Psoas muscle (tissue), 8 donors: ENCODE measurements around the gene GABBR2. TPM values are rescaled to one million over a fixed set of nuclear protein-coding genes. Genes with fewer than 3 reads are reported as not detected.

ENCODE experiments used
- ATAC-seq, 4 donors: fragments of 200-7000 bp; cut with Tn5 transposase; one replicate each; pipeline ENCODE4 v1.9.1; 2020; ENCODE audit warnings: moderate library complexity in 3 of 4, mild to moderate bottlenecking in 2 of 4
- DNase-seq, 2 donors: peaks; one replicate each; pipeline ENCODE4 v3.0.0-alpha.2; 2020
- H3K27ac ChIP-seq: fragments of 200-600 bp; one replicate; pipeline ENCODE4 v1.8.0; 2022
- H3K27me3 ChIP-seq, 3 donors: fragments of 200-600 bp in 1 of 3; one replicate each; pipeline versions ENCODE4 v1.6.1 to v1.8.0; 2013 to 2022; ENCODE audit warnings: low read length in 2 of 3, mild to moderate bottlenecking in 2 of 3, moderate library complexity in 1 of 3; ENCODE audit not compliant: insufficient read depth in 3 of 3
- H3K36me3 ChIP-seq, 2 donors: fragments of 200-600 bp in 1 of 2; one replicate each; pipeline versions ENCODE4 v1.6.1 to v1.8.0; 2013 to 2022; ENCODE audit warnings: low read depth in 1 of 2, mild to moderate bottlenecking in 1 of 2, moderate library complexity in 1 of 2; ENCODE audit not compliant: insufficient read depth in 1 of 2
- H3K4me1 ChIP-seq: fragments of 200-600 bp; one replicate; pipeline ENCODE4 v1.8.0; 2022
- H3K4me3 ChIP-seq: fragments of 200-600 bp; one replicate; pipeline ENCODE4 v1.8.0; 2022; ENCODE audit warnings: mild to moderate bottlenecking
- H3K9me3 ChIP-seq: fragments of 200-600 bp; one replicate; pipeline ENCODE4 v1.8.0; 2022
- CTCF ChIP-seq: fragments of 200-600 bp; IDR thresholded peaks from one replicate; pipeline ENCODE4 v1.8.0; 2022; ENCODE audit warnings: antibody characterized with exemption
- WGBS, 3 donors: extraction: QIAGEN DNeasy Blood & Tissue Kit; methylation state at CpG; one replicate each; pipeline versions ENCODE4 v1.1.6 to v1.1.7; 2013; 5-methylcytosine and 5-hydroxymethylcytosine counted together
- intact Hi-C, 2 donors: fragments of 100-400 bp; cut with DNase I; formaldehyde crosslinking; loops; one replicate each; pipeline versions ENCODE4 v1.11.0 to v1.14.2; 2022
- polyA plus RNA-seq, 3 donors: library from polyadenylated mRNA; stranded (reverse); fragments of 200-250 nt; gene quantifications; one replicate each; pipeline ENCODE4 v1.2.3, GENCODE V29; 2013
- total RNA-seq, 4 donors: library from RNA; stranded (reverse); fragmentation: NEBNext Ultra II Directional in 2 of 4; extraction: Animal tissue kit (Norgen Biotek cat#: 25700) in 2 of 4; gene quantifications; one replicate each; pipeline versions ENCODE4 v1.2.1 to v1.2.4, GENCODE V29; 2021 to 2023
- donor health status: healthy with polysubstance abuse.
- donor health status: DM: no; HTN: no; CAD: no; lungs with moderate emphysema.
- donor health status: Bipolar disorder and iron deficiency.
- donor health status: healthy.
- donor health status: DM: yes; HTN: yes; CAD: no.
- donor health status: DM: no; HTN: no; CAD: no.
- donor health status: DM: no; HTN: no; CAD: no.
- donor health status: DM: yes; HTN: yes; CAD: no.

The GABBR2 gene
- total and polyA plus RNA-seq, 7 donors, result 0.08 to 0.66 (median 0.38) TPM

- intact Hi-C loops, result loop anchor here (1.0 to 10.0 kb wide), 4 partner anchors 33 to 186 kb away; no protein-coding TSS in a partner anchor
These were observed 448.1 kb downstream of the GABBR2 start for GRCh38 chr9:98260635-98261034.

GRCh38 chr9:98259791-98260190 lies 448.9 kb downstream of the GABBR2 start:
- no peak overlapping the region for H3K27ac ChIP-seq
- no peak for TF ChIP-seq CTCF
- no peaks in the 10 kb centered on the region for H3K9me3 ChIP-seq
- 79 to 83% (median 82%) methylated on average over 3 of the region's 3 CpGs for WGBS, 3 donors
- peaks cover 6% of the 10 kb centered on the region for H3K4me1 ChIP-seq
- no peak for ATAC-seq
- no peaks in the 10 kb centered on the region for H3K27me3 ChIP-seq
- intact Hi-C loops, result loop anchor here (1.0 to 10.0 kb wide), 6 partner anchors 32 to 545 kb away; partner anchors contain the start of gene NANS (in 1 of the 2)
- no peaks in the 10 kb centered on the region for H3K36me3 ChIP-seq
- H3K4me3 ChIP-seq, result no peak overlapping the region
- no peak for DNase-seq

More at GRCh38 chr9:98260635-98261034, 448.1 kb downstream of the GABBR2 start:
- Histone ChIP-seq H3K27ac (no peak overlapping the region), H3K27me3 (no peaks in the 10 kb centered on the region), H3K36me3 (no peaks in the 10 kb centered on the region), H3K4me3 (no peak overlapping the region), H3K4me1 (peaks cover 6% of the 10 kb centered on the region), H3K9me3 (no peaks in the 10 kb centered on the region)
- no peak for DNase-seq
- no peak for ATAC-seq
- TF ChIP-seq CTCF, result no peak
- 67 to 74% (median 73%) methylated on average over 5 of the region's 5 CpGs for WGBS, 3 donors

GRCh38 chr9:98256756-98257155 lies 452.0 kb downstream of the GABBR2 start:
- TF ChIP-seq CTCF, result no peak
- Histone ChIP-seq H3K9me3 (no peaks in the 10 kb centered on the region), H3K27ac (peak overlapping the region; percentile 90), H3K27me3 (no peaks in the 10 kb centered on the region), H3K4me1 (peaks cover 6% of the 10 kb centered on the region), H3K4me3 (peak overlapping the region; percentile 93), H3K36me3 (no peaks in the 10 kb centered on the region)
- WGBS, 3 donors, result 12 to 18% (median 13%) methylated on average over 12 of the region's 12 CpGs
- intact Hi-C loops, result loop anchor here (5.0 to 10.0 kb wide), 2 partner anchors 199 to 542 kb away; partner anchors contain the start of gene NANS (in 1 of the 2)
- ATAC-seq, result no peak
- no peak for DNase-seq

- H3K36me3 ChIP-seq, result no peaks in the 10 kb centered on the region
- no peaks in the 10 kb centered on the region for H3K27me3 ChIP-seq
- ATAC-seq (peak; percentile 97 to 99 (median 98)), DNase-seq (peak; percentile 94 to 98)
- WGBS, 3 donors, result 0 to 1% (median 0%) methylated on average over 48 to 64 of the region's 64 CpGs
- peak within 1 kb of the TSS; percentile 90 for H3K27ac ChIP-seq
- peak within 1 kb of the TSS; percentile 93 for H3K4me3 ChIP-seq
- intact Hi-C loops, result loop anchor here (2.0 to 10.0 kb wide), 3 partner anchors 198 to 541 kb away; partner anchors contain the start of genes NANS (in 1 of the 2) and TRMO (in 1 of the 2)
- no peaks in the 10 kb centered on the region for H3K9me3 ChIP-seq
- TF ChIP-seq CTCF, result no peak
- H3K4me1 ChIP-seq, result peaks cover 6% of the 10 kb centered on the region
These were observed 453.0 kb downstream of the GABBR2 start, which contains the start of gene TBC1D2 for GRCh38 chr9:98255578-98256296. TSS of gene TBC1D2 (minus strand) at chr9:98255649. CDS start at chr9:98255541, 108 bp downstream.
